Colonic mucosa (tissue), 4 donors: ENCODE data around the gene GRM3. TPM values are rescaled to one million over a fixed set of nuclear protein-coding genes. Genes with fewer than 3 reads are reported as not detected.

ENCODE experiments used
- DNase-seq: peaks from one replicate; pipeline ENCODE4 v3.0.0-alpha.2; 2020
- H3K27ac ChIP-seq: fragments of 200-600 bp; one replicate; pipeline ENCODE4 v1.8.0; 2021
- H3K27me3 ChIP-seq: fragments of 200-600 bp; one replicate; pipeline ENCODE4 v1.8.0; 2021
- H3K36me3 ChIP-seq: fragments of 200-600 bp; one replicate; pipeline ENCODE4 v1.8.0; 2021
- H3K4me1 ChIP-seq: fragments of 200-600 bp; one replicate; pipeline ENCODE4 v1.8.0; 2021; ENCODE audit warnings: mild to moderate bottlenecking
- H3K4me3 ChIP-seq: fragments of 200-600 bp; one replicate; pipeline ENCODE4 v1.8.0; 2021
- H3K9ac ChIP-seq, 2 donors: one replicate each; pipeline ENCODE4 v1.7.0; 2013; ENCODE audit warnings: control low read depth in 2 of 2, low read depth in 2 of 2, low read length in 2 of 2
- H3K9me3 ChIP-seq: fragments of 200-600 bp; one replicate; pipeline ENCODE4 v1.8.0; 2021
- CTCF ChIP-seq: fragments of 200-600 bp; IDR thresholded peaks from one replicate; pipeline ENCODE4 v1.8.0; 2022; ENCODE audit warnings: antibody characterized with exemption, mild to moderate bottlenecking
- intact Hi-C: fragments of 100-400 bp; cut with DNase I; formaldehyde crosslinking; loops from one replicate; pipeline ENCODE4 v1.14.1; 2022
- total RNA-seq, 2 donors: library from RNA; stranded (reverse); fragmentation: NEBNext Ultra II Directional in 1 of 2; extraction: Animal tissue kit (Norgen Biotek cat#: 25700) in 1 of 2; gene quantifications; one replicate each; pipeline ENCODE4 v1.2.1, GENCODE V29; 2021
- donor health status: healthy.
- donor health status: DM: no; HTN: no; CAD: no.
- donor health status: DM: no; HTN: no; CAD: no.

The GRM3 gene
- total RNA-seq, 2 donors from 2014 or later, result not detected

- no peak for TF ChIP-seq CTCF
- H3K9me3 ChIP-seq, result no peaks in the 10 kb centered on the region
- H3K4me1 ChIP-seq, result no peaks in the 10 kb centered on the region
- no peaks in the 10 kb centered on the region for H3K27me3 ChIP-seq
- intact Hi-C loops, result no loop called here
- H3K27ac ChIP-seq, result no peak overlapping the region
- DNase-seq, result no peak
- no peaks in the 10 kb centered on the region for H3K36me3 ChIP-seq
- no peak overlapping the region for H3K9ac ChIP-seq
- H3K4me3 ChIP-seq, result no peak overlapping the region
Measured at GRCh38 chr7:86762129-86762528, 118.4 kb downstream of the GRM3 start.

- no peaks in the 10 kb centered on the region for H3K4me1 ChIP-seq
- no peaks in the 10 kb centered on the region for H3K36me3 ChIP-seq
- no peak for TF ChIP-seq CTCF
- DNase-seq, result no peak
- no peak overlapping the region for H3K4me3 ChIP-seq
- no peak overlapping the region for H3K9ac ChIP-seq
- no peaks in the 10 kb centered on the region for H3K27me3 ChIP-seq
- no peaks in the 10 kb centered on the region for H3K9me3 ChIP-seq
- no peak overlapping the region for H3K27ac ChIP-seq
- intact Hi-C loops, result no loop called here
Measured at GRCh38 chr7:86765931-86766330, 122.2 kb downstream of the GRM3 start.

GRCh38 chr7:86768394-86768793, 124.7 kb downstream of the GRM3 start:
- H3K27me3 ChIP-seq, result no peaks in the 10 kb centered on the region
- intact Hi-C loops, result no loop called here
- H3K4me3 ChIP-seq, result no peak overlapping the region

GRCh38 chr7:86768967-86769760, 125.5 kb downstream of the GRM3 start:
- no peak for DNase-seq
- intact Hi-C loops, result no loop called here
- no peak for TF ChIP-seq CTCF
- Histone ChIP-seq H3K4me3 (no peak overlapping the region), H3K9me3 (no peaks in the 10 kb centered on the region), H3K36me3 (no peaks in the 10 kb centered on the region), H3K4me1 (no peaks in the 10 kb centered on the region), H3K27me3 (no peaks in the 10 kb centered on the region), H3K27ac (no peak overlapping the region), H3K9ac (no peak overlapping the region)

More at GRCh38 chr7:86768394-86768793, 124.7 kb downstream of the GRM3 start:
- Histone ChIP-seq H3K27ac (no peak overlapping the region), H3K4me1 (no peaks in the 10 kb centered on the region), H3K9me3 (no peaks in the 10 kb centered on the region), H3K9ac (no peak overlapping the region), H3K36me3 (no peaks in the 10 kb centered on the region)
- no peak for DNase-seq
- TF ChIP-seq CTCF, result no peak

GRCh38 chr7:86773309-86773708, 129.6 kb downstream of the GRM3 start:
- no peaks in the 10 kb centered on the region for H3K4me1 ChIP-seq
- intact Hi-C loops, result no loop called here
- H3K36me3 ChIP-seq, result no peaks in the 10 kb centered on the region
- TF ChIP-seq CTCF, result no peak
- no peaks in the 10 kb centered on the region for H3K9me3 ChIP-seq
- DNase-seq, result no peak
- no peaks in the 10 kb centered on the region for H3K27me3 ChIP-seq
- no peak overlapping the region for H3K4me3 ChIP-seq
- H3K9ac ChIP-seq, result no peak overlapping the region
- no peak overlapping the region for H3K27ac ChIP-seq
